SU-DHL-6 (cell line): ENCODE measurements around the gene UBAP1.
"Not testable (repeated sequence)": the region's sequence is repeated elsewhere in the genome, so short reads cannot be mapped to it uniquely, and the experiment has no call there.

Experiments
- H2AFZ ChIP-seq: fragments of 200-600 bp; sonication (generic); 2 replicates; pipeline ENCODE4 v1.6.1; 2014; ENCODE audit warnings: low read depth, mild to moderate bottlenecking, moderate library complexity, mixed read lengths, antibody characterized with exemption, low read length; ENCODE audit not compliant: severe bottlenecking
- H3F3A ChIP-seq: fragments of 200-600 bp; shearing (Covaris generic); 2 replicates; pipeline ENCODE4 v1.6.0; 2016; ENCODE audit warnings: antibody characterized with exemption, mild to moderate bottlenecking; ENCODE audit not compliant: insufficient read depth
- H3K27ac ChIP-seq: fragments of 200-600 bp; sonication (generic); 2 replicates; pipeline ENCODE4 v1.5.1; 2016; ENCODE audit warnings: low read depth, mild to moderate bottlenecking, low read length, moderate library complexity, mixed read lengths
- H3K27me3 ChIP-seq: fragments of 200-600 bp; sonication (generic), shearing (Covaris generic); 2 replicates; pipeline ENCODE4 v1.6.0; 2014; ENCODE audit warnings: mild to moderate bottlenecking, low read length
- H3K36me3 ChIP-seq: fragments of 200-600 bp; sonication (generic); 2 replicates; pipeline ENCODE4 v1.6.1; 2014; ENCODE audit warnings: mild to moderate bottlenecking, low read length, mixed read lengths
- H3K4me2 ChIP-seq: fragments of 300-600, 200-600 bp; shearing (Covaris generic), sonication (generic); 2 replicates; pipeline ENCODE4 v1.6.0; 2014; ENCODE audit warnings: low read length, low read depth, mild to moderate bottlenecking; ENCODE audit not compliant: poor library complexity, severe bottlenecking
- H3K4me3 ChIP-seq: fragments of 200-600 bp; sonication (generic); 2 replicates; pipeline ENCODE4 v1.5.1; 2014; ENCODE audit warnings: antibody characterized with exemption, low read length, mild to moderate bottlenecking, mixed read lengths; ENCODE audit not compliant: insufficient read depth, poor library complexity, severe bottlenecking
- H3K79me2 ChIP-seq: fragments of 200-600 bp; sonication (generic); 2 replicates; pipeline ENCODE4 v1.6.1; 2014; ENCODE audit warnings: mild to moderate bottlenecking, low read length, moderate library complexity; ENCODE audit not compliant: insufficient read depth
- H3K9ac ChIP-seq: fragments of 200-600 bp; sonication (generic); 2 replicates; pipeline ENCODE4 v1.7.0; 2014; ENCODE audit warnings: mild to moderate bottlenecking, low read length
- H3K9me2 ChIP-seq: fragments of 200-600 bp; sonication (generic); replicated peaks from 2 replicates; pipeline ENCODE4 v1.6.1; 2014; ENCODE audit warnings: low read length; ENCODE audit not compliant: insufficient read depth
- H3K9me3 ChIP-seq: fragments of 200-600 bp; sonication (generic); 2 replicates; pipeline ENCODE4 v1.6.1; 2014; ENCODE audit warnings: low read length, mixed read lengths; ENCODE audit not compliant: insufficient read depth
- H4K20me1 ChIP-seq: fragments of 200-600 bp; sonication (generic); 2 replicates; pipeline ENCODE4 v1.6.1; 2014; ENCODE audit warnings: low read depth, mild to moderate bottlenecking, antibody characterized with exemption, low read length, moderate library complexity, mixed read lengths
- CTCF ChIP-seq: fragments of 200-600 bp; sonication (generic); IDR thresholded peaks from one replicate; pipeline ENCODE4 v1.5.1; 2017; ENCODE audit warnings: antibody characterized with exemption, mild to moderate bottlenecking, low read length, moderate library complexity; ENCODE audit not compliant: insufficient read depth, poor library complexity, severe bottlenecking
- EZH2phosphoT487 ChIP-seq: fragments of 200-600 bp; sonication (generic), shearing (Covaris generic); conservative IDR thresholded peaks from 2 replicates; pipeline ENCODE4 v1.6.1; 2018; ENCODE audit warnings: mild to moderate bottlenecking, antibody characterized with exemption, low read length, moderate library complexity, mixed read lengths

The UBAP1 gene

GRCh38 chr9:34246453-34246852, 67.6 kb downstream of the UBAP1 start:
- Histone ChIP-seq H3K27ac (no peak overlapping the region), H4K20me1 (no peaks in the 10 kb centered on the region), H3K79me2 (peaks cover 4% of the 10 kb centered on the region; the same call in 1 of the 2 replicates), H3K4me3 (no peak overlapping the region), H3F3A (no peaks in the 10 kb centered on the region), H3K36me3 (0 out of 2 replicates have a peak, but pooled peaks cover 2% of the 10 kb centered on the region), H3K9me3 (no peaks in the 10 kb centered on the region), H2AFZ (no peak overlapping the region), H3K4me2 (no peak overlapping the region), H3K27me3 (no peaks in the 10 kb centered on the region), H3K9ac (no peak overlapping the region), H3K9me2 (no peaks in the 10 kb centered on the region)
- TF ChIP-seq CTCF = no peak
- TF ChIP-seq EZH2phosphoT487 = no peak

GRCh38 chr9:34247782-34248181, 68.9 kb downstream of the UBAP1 start:
- H3K36me3 ChIP-seq, H3K27ac ChIP-seq, H4K20me1 ChIP-seq, H3K9me2 ChIP-seq, H3K27me3 ChIP-seq, H3K79me2 ChIP-seq, H3K9ac ChIP-seq, H2AFZ ChIP-seq, H3K4me2 ChIP-seq, H3F3A ChIP-seq, H3K9me3 ChIP-seq, H3K4me3 ChIP-seq: not testable (repeated sequence)

- Histone ChIP-seq H3K36me3 (0 out of 2 replicates have a peak, but pooled peaks cover 8% of the 10 kb centered on the region), H3K9me2 (no peaks in the 10 kb centered on the region), H3F3A (peaks cover 11% of the 10 kb centered on the region), H4K20me1 (no peaks in the 10 kb centered on the region), H3K9me3 (no peaks in the 10 kb centered on the region), H3K4me2 (no peak overlapping the region), H3K27me3 (no peaks in the 10 kb centered on the region), H3K27ac (no peak overlapping the region), H3K9ac (no peak overlapping the region), H3K79me2 (peaks cover 4% of the 10 kb centered on the region; the same call in 1 of the 2 replicates), H3K4me3 (no peak overlapping the region), H2AFZ (no peak overlapping the region)
- TF ChIP-seq CTCF (no peak), EZH2phosphoT487 (no peak)
These were observed 70.4 kb downstream of the UBAP1 start for GRCh38 chr9:34249274-34249673.

GRCh38 chr9:34250721-34251120, 71.9 kb downstream of the UBAP1 start:
- H3K9me2 ChIP-seq = no peaks in the 10 kb centered on the region
- H3K36me3 ChIP-seq = 0 out of 2 replicates have a peak, but pooled peaks cover 8% of the 10 kb centered on the region
- no peaks in the 10 kb centered on the region for H3K9me3 ChIP-seq
- no peaks in the 10 kb centered on the region for H3K27me3 ChIP-seq
- peaks cover 4% of the 10 kb centered on the region; the same call in 1 of the 2 replicates for H3K79me2 ChIP-seq
- no peak overlapping the region for H2AFZ ChIP-seq
- H4K20me1 ChIP-seq = no peaks in the 10 kb centered on the region
- H3K27ac ChIP-seq = no peak overlapping the region
- H3K4me3 ChIP-seq = no peak overlapping the region
- H3K9ac ChIP-seq = no peak overlapping the region
- TF ChIP-seq CTCF = no peak
- H3F3A ChIP-seq = peaks cover 11% of the 10 kb centered on the region
- H3K4me2 ChIP-seq = no peak overlapping the region
